NAMALWA (cell line): ENCODE data around the gene TOP3B.

ENCODE experiments used
- DNase-seq: peaks from one replicate; pipeline ENCODE4 v3.0.0-alpha.2; 2015; ENCODE audit warnings: low spot score

The TOP3B gene

GRCh38 chr22:21981874-21982273 is 713 bp downstream of the TOP3B start:
- no peak for DNase-seq

DNA sequence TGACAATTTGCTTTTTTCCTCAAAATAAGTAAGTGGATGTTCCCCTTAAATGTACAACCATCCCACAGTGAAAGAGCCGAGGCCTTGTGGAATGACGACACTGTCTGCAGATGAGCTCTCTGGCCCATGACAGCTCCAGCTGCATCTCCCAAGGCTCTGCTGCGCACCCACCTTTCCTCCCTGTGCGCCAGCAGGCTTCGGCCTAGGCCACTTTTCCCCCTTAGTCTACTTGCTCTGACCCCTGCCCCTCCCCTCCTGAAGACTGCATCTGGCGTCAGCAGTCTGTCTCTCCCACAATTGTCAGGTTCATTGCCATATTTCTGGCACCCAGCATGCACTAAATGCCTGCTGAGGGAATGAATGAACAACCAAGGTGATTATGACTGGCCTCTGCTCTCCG is 2.0 kb downstream of the TOP3B start:
- DNase-seq: no peak

GRCh38 chr22:21978564-21979386 is 3.8 kb downstream of the TOP3B start:
- DNase-seq: no peak

GRCh38 chr22:21977814-21978213 is 4.8 kb downstream of the TOP3B start:
- no peak for DNase-seq

DNA sequence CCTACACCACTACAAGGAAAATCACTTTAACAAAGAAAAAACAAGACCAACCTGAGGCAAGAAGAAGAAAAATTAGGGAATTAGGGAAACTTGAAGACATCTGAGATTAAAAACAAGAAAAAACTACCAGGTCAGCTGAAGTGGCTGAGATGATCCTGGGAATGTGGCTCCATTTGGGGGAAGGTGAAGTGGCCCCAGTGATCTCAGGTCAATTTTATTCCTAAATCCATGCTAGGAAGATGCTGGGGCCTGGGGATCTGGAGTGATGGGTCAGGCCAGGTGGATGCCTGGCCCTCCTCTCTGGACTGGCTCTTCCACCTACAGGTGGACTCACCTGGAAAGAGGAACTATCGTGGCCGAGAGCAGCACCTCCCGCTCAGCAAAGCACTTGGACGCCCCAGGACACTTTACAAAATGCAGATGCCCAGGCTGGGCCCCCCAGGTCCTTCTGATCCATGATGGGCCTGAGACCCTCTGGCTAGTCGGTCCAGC is 6.7 kb downstream of the TOP3B start:
- DNase-seq: no peak

GRCh38 chr22:21975273-21975672 is 7.3 kb downstream of the TOP3B start:
- DNase-seq: no peak

- DNase-seq: no peak
Observed at GRCh38 chr22:21974058-21974649, 8.4 kb downstream of the TOP3B start.

GRCh38 chr22:21972806-21973205 is 9.8 kb downstream of the TOP3B start:
- no peak for DNase-seq

- peak; percentile 73 for DNase-seq
Observed at GRCh38 chr22:21972293-21972779, 10.3 kb downstream of the TOP3B start.

GRCh38 chr22:21971858-21972275 is 10.7 kb downstream of the TOP3B start:
- DNase-seq: no peak

DNA sequence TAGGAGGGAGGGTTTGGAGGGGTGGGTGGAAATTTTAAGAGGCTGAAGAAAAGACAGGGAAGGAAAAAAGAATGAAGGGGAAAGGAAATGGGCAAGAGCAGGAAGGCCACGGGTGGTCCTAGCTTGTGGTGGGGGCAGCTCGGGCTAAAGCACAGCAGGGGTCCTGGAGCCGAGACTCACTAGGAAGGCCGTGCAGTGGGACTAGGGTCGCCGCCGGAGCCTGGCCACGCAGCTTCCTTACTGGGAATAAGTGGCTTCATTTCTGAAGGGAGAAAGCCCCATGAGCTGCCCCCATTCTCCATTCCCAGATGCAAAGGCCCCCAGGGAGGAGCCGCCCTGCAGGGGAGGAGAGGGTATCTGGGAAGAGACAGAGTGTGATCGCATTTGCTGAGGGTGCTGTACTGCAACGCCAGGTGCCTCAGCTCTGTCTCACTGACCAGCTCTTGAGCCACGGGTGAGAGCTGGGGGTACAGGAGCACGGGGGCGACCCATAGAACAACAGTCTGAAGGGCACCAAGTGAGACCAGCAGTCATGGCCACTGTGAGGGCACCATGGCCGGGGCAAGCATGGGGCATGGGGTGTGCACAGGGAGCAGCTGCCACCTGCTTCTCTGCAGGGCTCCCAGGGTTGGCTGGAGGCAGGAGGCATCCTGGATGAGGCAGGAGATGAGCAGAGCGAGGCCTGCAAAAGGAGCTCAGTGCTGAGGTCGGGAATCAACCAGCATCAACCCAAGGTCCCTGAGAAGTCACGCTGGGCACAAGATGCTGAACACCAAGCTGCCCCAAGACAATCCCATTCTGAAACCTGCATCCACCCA is 11.6 kb downstream of the TOP3B start:
- no peak for DNase-seq

GRCh38 chr22:21970037-21970799 is 12.4 kb downstream of the TOP3B start:
- no peak for DNase-seq

DNA sequence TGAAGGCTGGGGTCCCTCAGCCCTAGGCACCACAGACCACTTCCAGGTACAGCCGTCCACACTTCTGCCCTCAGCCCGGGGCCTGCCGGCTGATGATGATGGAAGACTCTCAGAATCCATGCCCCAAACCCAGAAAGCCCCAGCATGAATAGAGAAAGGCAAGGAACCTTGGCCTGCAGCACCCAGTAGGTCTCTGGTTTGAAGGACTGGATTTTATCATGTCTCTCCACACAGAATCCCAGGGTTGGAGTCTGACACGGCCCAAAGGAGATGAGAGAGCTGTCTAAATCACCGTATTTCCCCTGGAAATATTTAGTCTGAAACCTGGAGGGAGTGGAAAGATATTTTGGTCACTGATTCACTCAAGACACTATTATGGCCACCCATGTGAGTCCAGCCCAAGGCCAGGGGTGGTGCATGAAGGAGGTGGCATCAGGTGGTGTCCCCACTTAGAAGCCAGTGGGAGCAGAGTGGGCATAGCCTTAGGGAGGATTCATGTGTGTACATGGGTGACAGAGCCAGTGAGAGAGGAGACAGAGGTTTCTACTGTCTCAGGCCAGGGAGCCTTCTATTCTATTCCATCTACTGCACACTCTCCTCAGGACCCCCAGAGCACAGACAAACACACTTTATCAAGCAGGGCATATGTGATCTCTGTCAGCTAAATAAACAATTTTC is 14.0 kb downstream of the TOP3B start:
- no peak for DNase-seq

- DNase-seq: no peak
Observed at GRCh38 chr22:21967693-21968271, 14.8 kb downstream of the TOP3B start.

- DNase-seq: no peak
Observed at GRCh38 chr22:21966643-21967516, 15.7 kb downstream of the TOP3B start.

- no peak for DNase-seq
Observed at GRCh38 chr22:21965762-21966288, 16.8 kb downstream of the TOP3B start.

DNA sequence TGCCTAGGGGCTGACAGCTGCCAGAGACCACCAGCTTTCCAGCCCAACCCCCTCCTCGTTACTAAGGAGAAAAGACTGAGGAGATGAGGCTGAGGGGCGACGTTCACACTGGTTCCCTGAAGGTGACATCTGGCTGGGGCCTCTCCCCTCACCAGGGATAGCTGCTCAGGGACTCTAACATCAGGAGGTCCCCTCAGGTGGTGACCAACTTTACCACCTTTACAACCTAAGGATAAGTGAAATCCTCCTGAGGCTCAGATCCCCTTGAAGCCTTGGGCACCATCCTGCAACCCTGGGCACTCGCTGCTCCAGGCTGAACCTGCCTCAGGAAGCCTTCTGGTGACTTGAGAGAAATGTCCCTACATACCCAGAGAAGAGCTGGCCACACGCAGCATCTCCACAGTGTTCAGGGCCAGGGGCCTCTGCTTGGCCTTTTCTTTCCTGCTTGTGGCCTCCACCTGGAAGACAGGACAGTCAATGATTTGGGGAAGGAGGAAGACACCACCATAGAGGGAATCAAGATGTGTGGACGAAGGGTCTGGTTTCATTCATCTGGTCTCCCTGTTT is 17.6 kb downstream of the TOP3B start:
- DNase-seq: no peak

- DNase-seq: no peak
Observed at GRCh38 chr22:21964234-21964633, 18.4 kb downstream of the TOP3B start.

DNA sequence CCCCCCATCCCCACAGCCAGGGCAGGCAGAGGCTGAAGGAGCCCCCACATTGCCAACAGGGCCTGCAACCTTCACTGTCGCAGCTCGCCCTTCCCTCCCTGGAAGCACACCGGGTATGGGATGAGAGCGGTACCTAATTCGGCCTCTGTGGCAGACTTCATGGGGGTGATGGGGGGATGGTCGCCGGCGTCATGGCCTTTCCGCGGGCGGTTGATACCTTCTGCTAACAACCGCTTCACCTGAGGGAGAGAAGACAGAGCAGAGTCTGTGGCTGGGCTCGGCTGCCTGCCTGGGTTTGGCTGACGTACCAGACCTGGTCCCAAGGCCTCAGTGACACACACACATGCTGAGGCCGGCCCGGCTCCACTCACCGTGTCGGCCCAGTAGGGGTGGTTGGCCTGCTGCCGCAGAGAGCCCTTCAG is 18.8 kb downstream of the TOP3B start:
- DNase-seq: no peak
